ENCODE measurements around the gene CRADD.

DNA sequence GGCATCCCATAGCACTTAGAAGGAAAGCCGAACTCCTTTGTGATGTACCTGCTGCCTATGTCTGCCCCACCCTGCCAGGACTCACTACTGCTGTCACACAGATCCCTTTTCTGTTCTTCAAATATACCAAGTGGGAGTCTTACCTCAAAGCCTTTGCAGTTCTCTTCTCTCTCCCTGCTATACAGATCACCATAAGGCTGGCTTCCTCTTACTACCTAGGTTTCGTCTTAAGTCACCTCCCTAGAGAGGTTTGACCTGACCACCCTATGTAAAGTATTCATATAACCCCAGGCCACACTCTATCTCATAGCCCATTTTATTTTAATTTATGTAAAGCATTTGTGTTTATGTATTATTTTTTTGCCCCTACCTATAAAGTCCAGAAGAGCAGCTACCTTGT, 117.6 kb downstream of the CRADD start:
- no peak for TF ChIP-seq EZH2phosphoT487 (IDR thresholded peaks at IDR 0.05; ENCODE audit: insufficient read depth, low read depth)
- TF ChIP-seq EZH2 (IDR thresholded peaks at IDR 0.05; ENCODE audit: insufficient read depth, poor library complexity, severe bottlenecking), result no peak

All from GM23248 (cell line).